KMS-11 (cell line): ENCODE data around the gene H1-8.

Experiments
- H2AFZ ChIP-seq: fragments of 200-600 bp; sonication (generic); 2 replicates; pipeline ENCODE4 v1.6.1; 2016; ENCODE audit warnings: antibody characterized with exemption, mixed run types, low read depth
- H3K27ac ChIP-seq: fragments of 200-600 bp; sonication (generic); 2 replicates; pipeline ENCODE4 v1.6.1; 2016; ENCODE audit warnings: mild to moderate bottlenecking, mixed run types
- H3K27me3 ChIP-seq: fragments of 200-600 bp; sonication (generic); 2 replicates; pipeline ENCODE4 v1.6.1; 2017; ENCODE audit warnings: mild to moderate bottlenecking, low read depth, mixed run types, moderate library complexity; ENCODE audit not compliant: insufficient read depth
- H3K36me3 ChIP-seq: fragments of 200-600 bp; sonication (generic); 2 replicates; pipeline ENCODE4 v1.6.1; 2017; ENCODE audit warnings: mild to moderate bottlenecking, mixed run types; ENCODE audit not compliant: insufficient read depth
- H3K4me1 ChIP-seq: fragments of 200-600 bp; sonication (generic); 2 replicates; pipeline ENCODE4 v1.6.1; 2016; ENCODE audit warnings: mild to moderate bottlenecking, low read depth, mixed run types; ENCODE audit not compliant: poor library complexity, severe bottlenecking
- H3K4me2 ChIP-seq: fragments of 200-600 bp; sonication (generic); 2 replicates; pipeline ENCODE4 v1.7.0; 2016; ENCODE audit warnings: mild to moderate bottlenecking, mixed run types
- H3K4me3 ChIP-seq: fragments of 200-600 bp; sonication (generic); IDR thresholded peaks from 2 replicates; pipeline ENCODE4 v1.6.1; 2017; ENCODE audit warnings: low read depth, low read length, mixed read lengths; ENCODE audit not compliant: insufficient read depth
- H3K79me2 ChIP-seq: fragments of 200-600 bp; sonication (generic); 2 replicates; pipeline ENCODE4 v1.6.1; 2016; ENCODE audit warnings: low read depth, mixed run types; ENCODE audit not compliant: insufficient read depth
- H3K9ac ChIP-seq: fragments of 200-600 bp; sonication (generic); 2 replicates; pipeline ENCODE4 v1.6.1; 2016; ENCODE audit warnings: mild to moderate bottlenecking, mixed run types
- H4K20me1 ChIP-seq: fragments of 200-600 bp; sonication (generic); 2 replicates; pipeline ENCODE4 v1.6.1; 2016; ENCODE audit warnings: mild to moderate bottlenecking, mixed run types; ENCODE audit not compliant: insufficient read depth
- CTCF ChIP-seq: fragments of 200-600 bp; sonication (generic); conservative IDR thresholded peaks from 2 replicates; pipeline ENCODE4 v1.6.1; 2017; ENCODE audit warnings: low read depth, mild to moderate bottlenecking, antibody characterized with exemption, low read length, moderate library complexity, mixed read lengths

The H1-8 gene

GRCh38 chr3:129524081-129524480 is 18.9 kb upstream of the H1-8 start:
- Histone ChIP-seq H3K36me3 (no peaks in the 10 kb centered on the region), H2AFZ (no peak overlapping the region), H3K4me1 (no peaks in the 10 kb centered on the region), H3K4me3 (no peak overlapping the region), H3K27me3 (no peaks in the 10 kb centered on the region), H3K9ac (no peak overlapping the region), H3K4me2 (no peak overlapping the region), H4K20me1 (no peaks in the 10 kb centered on the region), H3K27ac (no peak overlapping the region), H3K79me2 (no peaks in the 10 kb centered on the region)
- no peak for TF ChIP-seq CTCF

- H3K4me2 ChIP-seq, result no peak overlapping the region
- H3K27ac ChIP-seq, result no peak overlapping the region
- H4K20me1 ChIP-seq, result no peaks in the 10 kb centered on the region
- no peaks in the 10 kb centered on the region for H3K4me1 ChIP-seq
- no peak overlapping the region for H2AFZ ChIP-seq
- H3K27me3 ChIP-seq, result no peaks in the 10 kb centered on the region
- H3K79me2 ChIP-seq, result no peaks in the 10 kb centered on the region
- H3K9ac ChIP-seq, result no peak overlapping the region
- no peaks in the 10 kb centered on the region for H3K36me3 ChIP-seq
- H3K4me3 ChIP-seq, result no peak overlapping the region
- TF ChIP-seq CTCF, result no peak
These were observed 17.5 kb upstream of the H1-8 start for GRCh38 chr3:129525341-129525968.

GRCh38 chr3:129526121-129526900 is 16.7 kb upstream of the H1-8 start:
- Histone ChIP-seq H3K9ac (no peak overlapping the region), H3K4me2 (no peak overlapping the region)

GRCh38 chr3:129527262-129527661 is 15.7 kb upstream of the H1-8 start:
- Histone ChIP-seq H3K4me2 (no peak overlapping the region), H3K27me3 (no peaks in the 10 kb centered on the region), H3K36me3 (no peaks in the 10 kb centered on the region), H4K20me1 (no peaks in the 10 kb centered on the region), H3K9ac (no peak overlapping the region), H3K4me1 (no peaks in the 10 kb centered on the region), H3K4me3 (no peak overlapping the region), H2AFZ (no peak overlapping the region), H3K79me2 (no peaks in the 10 kb centered on the region), H3K27ac (no peak overlapping the region)
- TF ChIP-seq CTCF, result no peak

More at GRCh38 chr3:129526121-129526900, 16.7 kb upstream of the H1-8 start:
- Histone ChIP-seq H4K20me1 (no peaks in the 10 kb centered on the region), H3K36me3 (no peaks in the 10 kb centered on the region), H3K79me2 (no peaks in the 10 kb centered on the region), H3K4me3 (no peak overlapping the region), H2AFZ (no peak overlapping the region), H3K27me3 (no peaks in the 10 kb centered on the region), H3K4me1 (no peaks in the 10 kb centered on the region), H3K27ac (no peak overlapping the region)
- no peak for TF ChIP-seq CTCF
